Panc1 (cell line): Measurements from ENCODE around the gene PRR36. TPM values are rescaled to one million over a fixed set of nuclear protein-coding genes. Genes with fewer than 3 reads are reported as not detected.
"Not testable (repeated sequence)": the region's sequence is repeated elsewhere in the genome, so short reads cannot be mapped to it uniquely, and the experiment has no call there.

Experiments
- ATAC-seq: fragments of 200-7000 bp; cut with Tn5 transposase; 2 replicates; pipeline ENCODE4 v1.9.1; 2020; ENCODE audit warnings: mild to moderate bottlenecking, moderate library complexity
- BruUV-seq: library from RNA; stranded (reverse); fragments of 400-500 nt; replicated peaks from 2 replicates; lab custom pipeline; 2021; lab: Mats Ljungman, UMichigan
- CTCF ChIA-PET: fragments of 300-600 bp; sonication (Branson Sonifier 250); formaldehyde crosslinking; loops from one replicate; lab custom pipeline; 2022; ENCODE audit warnings: antibody characterized with exemption; lab: Charles Lee
- POLR2A ChIA-PET: fragments of 300-600 bp; sonication (Branson Sonifier 250); formaldehyde crosslinking; loops from one replicate; lab custom pipeline; 2022; ENCODE audit warnings: antibody characterized with exemption; lab: Charles Lee
- DNase-seq: peaks from one replicate; pipeline ENCODE4 v3.0.0-alpha.2; 2010; ENCODE audit warnings: low read depth, low spot score
- H3K27ac ChIP-seq: 2 replicates; pipeline ENCODE4 v1.5.1; 2011; ENCODE audit warnings: mild to moderate bottlenecking, low read length, inconsistent platforms
- H3K27me3 ChIP-seq: fragments of 200-500 bp; sonication (Bioruptor generic); 2 replicates; pipeline ENCODE4 v1.6.0; 2014; ENCODE audit warnings: low read length, inconsistent platforms; ENCODE audit not compliant: control insufficient read depth, insufficient read depth
- H3K36me3 ChIP-seq: fragments of 200-500 bp; sonication (Bioruptor generic); 2 replicates; pipeline ENCODE4 v1.5.1; 2014; ENCODE audit warnings: inconsistent platforms, mild to moderate bottlenecking, low read length, moderate library complexity; ENCODE audit not compliant: control insufficient read depth, insufficient read depth
- H3K4me1 ChIP-seq: 2 replicates; pipeline ENCODE4 v1.5.1; 2011; ENCODE audit warnings: inconsistent platforms, mild to moderate bottlenecking, low read length, moderate library complexity; ENCODE audit not compliant: control insufficient read depth, insufficient read depth
- H3K4me3 ChIP-seq, 2 experiments: 2 replicates each; pipeline ENCODE4 v1.5.1; 2011 to 2012; ENCODE audit warnings: low read depth in 2 of 2, low read length in 2 of 2, mild to moderate bottlenecking in 2 of 2, inconsistent platforms in 1 of 2, moderate library complexity in 1 of 2
- H3K9me3 ChIP-seq: fragments of 200-500 bp; sonication (Bioruptor generic); 2 replicates; pipeline ENCODE4 v1.5.1; 2014; ENCODE audit warnings: low read depth, mild to moderate bottlenecking, inconsistent platforms, low read length, moderate library complexity; ENCODE audit not compliant: control insufficient read depth, insufficient read depth
- CTCF ChIP-seq: fragments of 450-650 bp; IDR thresholded peaks from 2 replicates; pipeline ENCODE4 v1.5.1; 2017; ENCODE audit warnings: mild to moderate bottlenecking
- POLR2AphosphoS5 ChIP-seq: IDR thresholded peaks from 2 replicates; pipeline ENCODE4 v1.6.1; 2012; ENCODE audit warnings: mild to moderate bottlenecking, low read depth, low read length, moderate library complexity
- SIN3A ChIP-seq: IDR thresholded peaks from 2 replicates; pipeline ENCODE4 v1.6.1; 2012; ENCODE audit warnings: low read depth, mild to moderate bottlenecking, low read length, moderate library complexity, borderline replicate concordance; ENCODE audit not compliant: insufficient read depth
- TCF7L2 ChIP-seq: IDR thresholded peaks from 2 replicates; pipeline ENCODE4 v1.6.1; 2011; ENCODE audit warnings: mild to moderate bottlenecking, low read depth, low read length, inconsistent platforms
- in situ Hi-C: cut with HindIII; loops from 2 replicates; pipeline ENCODE4 v1.10.0; 2016; ENCODE audit warnings: low sequenced_read_pairs, low pct_unique_long_range_greater_than_20kb
- intact Hi-C: fragments of 100-400 bp; cut with micrococcal nuclease; formaldehyde crosslinking; loops from one replicate; pipeline ENCODE4 v1.10.0; 2022; ENCODE audit not compliant: unreplicated experiment
- total RNA-seq: library from RNA; stranded (reverse); gene quantifications from one replicate; pipeline ENCODE4 v1.2.1, GENCODE V29; 2021; ENCODE audit not compliant: unreplicated experiment
- TF ChIP-seq, protein P1 (sequence below), 2 experiments: IDR thresholded peaks; 2 replicates each; pipeline ENCODE4 v1.6.1; 2011 to 2012; ENCODE audit warnings: low read depth in 2 of 2, control low read depth in 1 of 2, low read length in 1 of 2, mild to moderate bottlenecking in 1 of 2, moderate library complexity in 1 of 2; ENCODE audit not compliant: insufficient read depth in 1 of 2

Gene PRR36
- total RNA-seq, 1 experiment from 2014 or later: 3.7 TPM

- DNase-seq: no peak
- intact Hi-C loops (no loop called here), in situ Hi-C loops (no loop called here)
- ChIA-PET CTCF (interaction anchor here (0.8 kb wide), 1 partner anchor 22 kb away, joined by 3 read pairs; no protein-coding TSS in a partner anchor), POLR2A (no interaction called here)
- Histone ChIP-seq H3K4me3 (peak overlapping the region; percentile 61 to 62), H3K9me3 (no peaks in the 10 kb centered on the region), H3K36me3 (no peaks in the 10 kb centered on the region; the same call in 1 of the 2 replicates), H3K27me3 (no peaks in the 10 kb centered on the region), H3K4me1 (peaks cover 20% of the 10 kb centered on the region), H3K27ac (peak overlapping the region; percentile 44)
- ATAC-seq: no peak
- no peak for TF ChIP-seq POLR2AphosphoS5
- TF ChIP-seq TCF7L2: no peak
- TF ChIP-seq, protein P1, sequence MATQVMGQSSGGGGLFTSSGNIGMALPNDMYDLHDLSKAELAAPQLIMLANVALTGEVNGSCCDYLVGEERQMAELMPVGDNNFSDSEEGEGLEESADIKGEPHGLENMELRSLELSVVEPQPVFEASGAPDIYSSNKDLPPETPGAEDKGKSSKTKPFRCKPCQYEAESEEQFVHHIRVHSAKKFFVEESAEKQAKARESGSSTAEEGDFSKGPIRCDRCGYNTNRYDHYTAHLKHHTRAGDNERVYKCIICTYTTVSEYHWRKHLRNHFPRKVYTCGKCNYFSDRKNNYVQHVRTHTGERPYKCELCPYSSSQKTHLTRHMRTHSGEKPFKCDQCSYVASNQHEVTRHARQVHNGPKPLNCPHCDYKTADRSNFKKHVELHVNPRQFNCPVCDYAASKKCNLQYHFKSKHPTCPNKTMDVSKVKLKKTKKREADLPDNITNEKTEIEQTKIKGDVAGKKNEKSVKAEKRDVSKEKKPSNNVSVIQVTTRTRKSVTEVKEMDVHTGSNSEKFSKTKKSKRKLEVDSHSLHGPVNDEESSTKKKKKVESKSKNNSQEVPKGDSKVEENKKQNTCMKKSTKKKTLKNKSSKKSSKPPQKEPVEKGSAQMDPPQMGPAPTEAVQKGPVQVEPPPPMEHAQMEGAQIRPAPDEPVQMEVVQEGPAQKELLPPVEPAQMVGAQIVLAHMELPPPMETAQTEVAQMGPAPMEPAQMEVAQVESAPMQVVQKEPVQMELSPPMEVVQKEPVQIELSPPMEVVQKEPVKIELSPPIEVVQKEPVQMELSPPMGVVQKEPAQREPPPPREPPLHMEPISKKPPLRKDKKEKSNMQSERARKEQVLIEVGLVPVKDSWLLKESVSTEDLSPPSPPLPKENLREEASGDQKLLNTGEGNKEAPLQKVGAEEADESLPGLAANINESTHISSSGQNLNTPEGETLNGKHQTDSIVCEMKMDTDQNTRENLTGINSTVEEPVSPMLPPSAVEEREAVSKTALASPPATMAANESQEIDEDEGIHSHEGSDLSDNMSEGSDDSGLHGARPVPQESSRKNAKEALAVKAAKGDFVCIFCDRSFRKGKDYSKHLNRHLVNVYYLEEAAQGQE (IDR thresholded peaks at IDR 0.05; ENCODE audit: insufficient read depth in 1 of 2, low read depth in 2 of 2, low read length in 1 of 2): no peak
- TF ChIP-seq SIN3A: no peak
- no peak for TF ChIP-seq CTCF
- BruUV-seq: no TSS peak
Measured at GRCh38 chr19:7918615-7919421, 44.6 kb upstream of the PRR36 start.

DNA sequence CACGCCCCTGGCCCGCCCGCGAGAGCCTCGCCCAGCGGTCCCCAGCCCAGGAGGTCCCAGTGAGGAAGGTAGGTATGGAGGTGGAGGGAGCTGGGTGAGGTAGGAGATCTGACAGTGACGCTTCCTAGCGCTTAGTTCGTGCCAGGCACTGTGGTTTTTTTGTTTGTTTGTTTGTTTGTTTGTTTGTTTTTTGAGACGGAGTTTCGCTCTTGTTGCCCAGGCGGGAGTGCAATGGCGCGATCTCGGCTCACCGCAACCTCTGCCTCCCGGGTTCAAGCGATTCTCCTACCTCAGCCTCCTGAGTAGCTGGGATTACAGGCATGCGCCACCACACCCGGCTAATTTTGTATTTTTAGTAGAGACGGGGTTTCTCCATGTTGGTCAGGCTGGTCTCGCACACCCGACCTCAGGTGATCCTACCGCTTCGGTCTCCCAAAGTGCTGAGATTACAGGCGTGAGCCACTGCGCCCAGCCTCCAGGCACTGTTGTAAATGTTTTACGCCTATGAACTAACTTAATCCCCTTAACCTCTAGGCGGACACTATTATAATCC lies 43.9 kb upstream of the PRR36 start:
- intact Hi-C loops, H3K27me3 ChIP-seq, BruUV-seq, DNase-seq, POLR2A ChIA-PET, H3K9me3 ChIP-seq, in situ Hi-C loops, ATAC-seq, H3K36me3 ChIP-seq: not testable (repeated sequence)
- peak; percentile 52 for TF ChIP-seq CTCF
- 0 out of 2 replicates have a peak, but pooled peaks have one; percentile 51 for TF ChIP-seq SIN3A
- Histone ChIP-seq H3K4me3 (peak overlapping the region; percentile 61 to 62), H3K4me1 (peaks cover 16% of the 10 kb centered on the region), H3K27ac (peak overlapping the region; percentile 44)
- CTCF ChIA-PET: interaction anchor here (0.8 kb wide), 1 partner anchor 23 kb away, joined by 3 read pairs; no protein-coding TSS in a partner anchor
